A549 (cell line): ENCODE data around the gene CARMIL3. TPM values are rescaled to one million over a fixed set of nuclear protein-coding genes. Genes with fewer than 3 reads are reported as not detected.

Experiments used
- ATAC-seq, 2 experiments: fragments of 200-7000 bp in 1 of 2; fragments of >200 bp in 1 of 2; cut with Nextera tagmentation in 1 of 2; cut with Tn5 transposase in 1 of 2; 3 replicates each; pipeline versions ENCODE4 v1.8.0 to v1.9.1; 2018 to 2020; ENCODE audit warnings: mild to moderate bottlenecking in 1 of 2, moderate library complexity in 1 of 2
- CTCF ChIA-PET: fragments of 300-600 bp; sonication (Branson Sonifier 250); formaldehyde crosslinking; extraction: SDS; loops from one replicate; lab custom pipeline; 2021; ENCODE audit warnings: antibody characterized with exemption, inconsistent platforms; lab: Yijun Ruan, JAX
- POLR2A ChIA-PET: fragments of 350-600 bp; formaldehyde crosslinking; extraction: SDS; loops from one replicate; lab custom pipeline; 2021; ENCODE audit warnings: antibody characterized with exemption, inconsistent platforms; lab: Yijun Ruan, JAX
- DNase-seq, 2 experiments: peaks; one replicate each; pipeline versions ENCODE4 v3.0.0 to v3.0.0-alpha.2; 2011 to 2016; ENCODE audit warnings: low read depth in 1 of 2, low spot score in 1 of 2
- FAIRE-seq: peaks from 2 replicates; lab custom pipeline; 2011; peaks lifted over from hg19 to GRCh38; lab: Jason Lieb, UNC
- H3K27ac ChIP-seq, 2 experiments: fragments of >200 bp; sonication (Bioruptor Twin); formaldehyde crosslinking; 3 replicates each; pipeline ENCODE4 v1.5.1; 2016 to 2017
- H3K4me1 ChIP-seq: fragments of >200 bp; sonication (Bioruptor Twin); formaldehyde crosslinking; 3 replicates; pipeline ENCODE4 v1.6.1; 2016
- H3K4me2 ChIP-seq: fragments of >200 bp; sonication (Bioruptor Twin); formaldehyde crosslinking; 3 replicates; pipeline ENCODE4 v1.6.1; 2016
- H3K4me3 ChIP-seq: fragments of >200 bp; sonication (Bioruptor Twin); formaldehyde crosslinking; 3 replicates; pipeline ENCODE4 v1.5.1; 2016
- H3K9me3 ChIP-seq: fragments of >200 bp; sonication (Bioruptor Twin); formaldehyde crosslinking; 3 replicates; pipeline ENCODE4 v1.6.1; 2016
- CBX2 ChIP-seq: fragments of 200-600 bp; sonication (generic); IDR thresholded peaks from 2 replicates; pipeline ENCODE4 v1.6.1; 2016; ENCODE audit warnings: low read depth, mild to moderate bottlenecking, borderline replicate concordance
- CBX8 ChIP-seq: fragments of 200-600 bp; sonication (generic); IDR thresholded peaks from 2 replicates; pipeline ENCODE4 v1.6.1; 2016
- FOSL2 ChIP-seq, 2 experiments: fragments of 450-650 bp in 1 of 2; fragments of >200 bp in 1 of 2; sonication (Bioruptor Twin) in 1 of 2; formaldehyde crosslinking; IDR thresholded peaks; 2 replicates each; pipeline versions ENCODE4 v1.5.0 to v1.6.1; 2016 to 2020; ENCODE audit warnings: mild to moderate bottlenecking in 1 of 2, moderate library complexity in 1 of 2
- FOXS1 ChIP-seq: fragments of 250-450 bp; sonication (Bioruptor Pico); IDR thresholded peaks from 2 replicates; pipeline ENCODE4 v1.5.0; 2020; ENCODE audit warnings: mild to moderate bottlenecking, moderate library complexity
- GATA3 ChIP-seq: IDR thresholded peaks from 2 replicates; pipeline ENCODE4 v1.6.1; 2012; ENCODE audit warnings: borderline replicate concordance
- JUN ChIP-seq, 2 experiments: fragments of >200 bp; sonication (Bioruptor Twin); formaldehyde crosslinking; IDR thresholded peaks; 2 replicates in 1 of 2; 3 replicates in 1 of 2; pipeline ENCODE4 v1.6.1; 2016 to 2017
- JUNB ChIP-seq: fragments of >200 bp; sonication (Bioruptor Twin); formaldehyde crosslinking; IDR thresholded peaks from 2 replicates; pipeline ENCODE4 v1.6.1; 2016
- KDM1A ChIP-seq: fragments of 200-600 bp; sonication (generic); IDR thresholded peaks from 2 replicates; pipeline ENCODE4 v1.6.1; 2016; ENCODE audit warnings: low read depth, mild to moderate bottlenecking
- MAFK ChIP-seq: fragments of 450-650 bp; IDR thresholded peaks from 2 replicates; pipeline ENCODE4 v1.6.1; 2014; ENCODE audit not compliant: partially characterized antibody
- MAZ ChIP-seq: fragments of 150-350 bp; IDR thresholded peaks from 2 replicates; pipeline ENCODE4 v1.6.1; 2014; ENCODE audit warnings: antibody characterized with exemption, low read depth, low read length, borderline replicate concordance
- MYC ChIP-seq: IDR thresholded peaks from 2 replicates; pipeline ENCODE4 v1.6.1; 2012; ENCODE audit warnings: mild to moderate bottlenecking, inconsistent platforms, low read length, improper control_type of control experiment, borderline replicate concordance
- NPAS2 ChIP-seq: fragments of 250-450 bp; sonication (Bioruptor Pico); IDR thresholded peaks from 2 replicates; pipeline ENCODE4 v1.8.0; 2022; ENCODE audit warnings: mild to moderate bottlenecking, moderate library complexity, borderline replicate concordance
- PBX3 ChIP-seq: IDR thresholded peaks from 2 replicates; pipeline ENCODE4 v1.6.1; 2012
- POLR2AphosphoS2 ChIP-seq: conservative IDR thresholded peaks from 2 replicates; pipeline ENCODE4 v1.6.1; 2012; ENCODE audit warnings: low read length, improper control_type of control experiment, inconsistent platforms
- RCOR1 ChIP-seq: fragments of 150-350 bp; IDR thresholded peaks from 2 replicates; pipeline ENCODE4 v1.6.1; 2014; ENCODE audit warnings: antibody characterized with exemption, low read length, low read depth
- RFX5 ChIP-seq: fragments of 450-650 bp; IDR thresholded peaks from 2 replicates; pipeline ENCODE4 v1.7.1; 2014; ENCODE audit warnings: antibody characterized with exemption, mild to moderate bottlenecking, moderate library complexity
- TP53 ChIP-seq: fragments of 250-450 bp; sonication (Bioruptor Pico); IDR thresholded peaks from 2 replicates; pipeline ENCODE4 v1.5.0; 2021; ENCODE audit warnings: mild to moderate bottlenecking, moderate library complexity
- ZSCAN20 ChIP-seq: fragments of 250-450 bp; sonication (Bioruptor Pico); IDR thresholded peaks from 2 replicates; pipeline ENCODE4 v1.8.0; 2022; ENCODE audit warnings: mild to moderate bottlenecking, moderate library complexity
- WGBS: methylation state at CpG from one replicate; pipeline ENCODE4 v1.1.6; 2017; ENCODE audit errors: missing lambda C conversion rate; 5-methylcytosine and 5-hydroxymethylcytosine counted together
- polyA plus RNA-seq, 4 experiments: library from polyadenylated mRNA; depleted of rRNA in 3 of 4; stranded (reverse); fragments of >200 nt; fragmentation: RNase III in 1 of 4; extraction: RNeasy Plus Mini Kit Qiagen cat#74134 plus additional on column Dnase treatment in 1 of 4; gene quantifications; 2 replicates in 3 of 4; 3 replicates in 1 of 4; pipeline ENCODE4 v1.2.3, GENCODE V29; 2011 to 2017
- TF ChIP-seq, protein P1 (sequence below): IDR thresholded peaks from 2 replicates; pipeline ENCODE4 v1.6.1; 2012; ENCODE audit warnings: low read depth, borderline replicate concordance
- TF ChIP-seq, protein P2 (sequence below): fragments of >200 bp; sonication (Bioruptor Twin); formaldehyde crosslinking; IDR thresholded peaks from 2 replicates; pipeline ENCODE4 v1.6.1; 2016
- TF ChIP-seq, protein P3 (sequence below): fragments of 200-600 bp; sonication (generic); IDR thresholded peaks from 2 replicates; pipeline ENCODE4 v1.6.1; 2016; ENCODE audit warnings: antibody characterized with exemption, mild to moderate bottlenecking, moderate library complexity
- TF ChIP-seq, protein P4 (sequence below): IDR thresholded peaks from 2 replicates; pipeline ENCODE4 v1.6.1; 2012
- TF ChIP-seq, protein P5 (sequence below): fragments of 150-350 bp; IDR thresholded peaks from 2 replicates; pipeline ENCODE4 v1.6.1; 2014; ENCODE audit warnings: low read depth, mild to moderate bottlenecking, low read length

Gene CARMIL3
- polyA plus RNA-seq, 2 of the 4 experiments (the other 2 are of a cell fraction), result 0.45 to 0.98 TPM

DNA sequence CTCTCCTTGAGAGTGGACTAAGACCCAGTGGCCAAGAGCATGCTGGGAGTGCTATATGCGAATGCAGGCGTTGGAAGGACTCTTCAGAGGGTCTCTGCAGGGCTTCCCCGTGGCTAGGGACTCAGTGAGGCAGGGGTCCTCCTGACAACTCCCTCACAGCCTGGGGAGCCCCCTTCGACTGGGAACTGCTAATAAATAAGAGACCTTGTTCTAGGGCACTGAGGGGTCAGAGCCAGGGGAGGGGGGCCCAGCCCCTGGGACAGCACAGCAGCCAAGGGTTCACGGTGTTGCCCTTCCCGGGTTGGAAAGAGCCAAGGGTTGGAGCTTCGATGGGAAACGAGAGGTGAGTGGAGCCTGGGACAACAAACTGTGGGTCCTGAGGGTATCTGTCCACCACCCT lies 13.6 kb downstream of the CARMIL3 start (continued):
- TF ChIP-seq RFX5 (no peak), JUNB (no peak), POLR2AphosphoS2 (no peak), KDM1A (no peak), MAFK (no peak), ZSCAN20 (CRISPR knock-in tag) (no peak), FOXS1 (CRISPR knock-in tag) (no peak), MAZ (no peak), RCOR1 (no peak), JUN (IDR thresholded peaks at IDR 0.05) (no peak)
- TF ChIP-seq, protein P1, sequence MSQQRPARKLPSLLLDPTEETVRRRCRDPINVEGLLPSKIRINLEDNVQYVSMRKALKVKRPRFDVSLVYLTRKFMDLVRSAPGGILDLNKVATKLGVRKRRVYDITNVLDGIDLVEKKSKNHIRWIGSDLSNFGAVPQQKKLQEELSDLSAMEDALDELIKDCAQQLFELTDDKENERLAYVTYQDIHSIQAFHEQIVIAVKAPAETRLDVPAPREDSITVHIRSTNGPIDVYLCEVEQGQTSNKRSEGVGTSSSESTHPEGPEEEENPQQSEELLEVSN, result no peak

DNA sequence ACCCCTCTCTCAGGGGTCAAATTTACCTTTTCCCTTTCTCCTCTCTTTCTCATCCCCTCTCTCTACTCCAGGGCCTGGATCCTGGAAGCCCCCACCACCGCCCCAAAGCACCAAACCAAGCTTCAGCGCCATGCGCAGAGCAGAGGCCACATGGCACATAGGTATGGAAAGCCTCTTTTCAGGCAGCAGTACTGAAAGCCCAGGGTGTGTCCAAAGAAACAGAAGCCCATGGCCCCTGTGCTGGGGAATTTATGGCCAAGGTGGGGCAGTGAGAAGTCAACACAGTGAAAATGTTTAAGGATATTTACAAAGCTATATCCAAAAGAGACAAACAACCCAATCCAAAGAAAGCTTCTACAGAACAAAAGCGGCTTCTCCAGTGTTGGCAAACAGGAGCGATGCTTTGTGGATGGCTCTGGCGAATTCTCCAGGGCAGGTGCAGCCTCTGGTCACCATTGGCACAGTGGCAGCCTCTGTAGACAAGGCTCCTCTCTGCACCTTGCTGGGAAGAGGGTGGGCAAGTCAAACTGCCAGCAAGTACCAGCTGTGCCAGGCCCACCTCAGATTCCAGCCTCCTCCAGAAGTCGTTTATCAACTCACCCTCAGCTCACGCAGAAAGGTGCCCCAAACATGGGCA lies 14.8 kb downstream of the CARMIL3 start:
- H3K27ac ChIP-seq, result no peak overlapping the region
- no peak overlapping the region for H3K4me2 ChIP-seq
- DNase-seq (no peak), FAIRE-seq (no peak), ATAC-seq (no peak)
- H3K4me3 ChIP-seq, result no peak overlapping the region
- ChIA-PET CTCF (interaction anchor here (1.0 to 15.8 kb wide), 5 partner anchors 8 to 365 kb away, joined by 3 to 405 read pairs (median 101); partner anchors contain the start of gene PCK2), POLR2A (no interaction called here)
- no peaks in the 10 kb centered on the region for H3K4me1 ChIP-seq
- 68% methylated on average over 8 of the region's 8 CpGs for WGBS
- TF ChIP-seq, protein P2, sequence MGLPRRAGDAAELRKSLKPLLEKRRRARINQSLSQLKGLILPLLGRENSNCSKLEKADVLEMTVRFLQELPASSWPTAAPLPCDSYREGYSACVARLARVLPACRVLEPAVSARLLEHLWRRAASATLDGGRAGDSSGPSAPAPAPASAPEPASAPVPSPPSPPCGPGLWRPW, result no peak
- TF ChIP-seq, protein P3, sequence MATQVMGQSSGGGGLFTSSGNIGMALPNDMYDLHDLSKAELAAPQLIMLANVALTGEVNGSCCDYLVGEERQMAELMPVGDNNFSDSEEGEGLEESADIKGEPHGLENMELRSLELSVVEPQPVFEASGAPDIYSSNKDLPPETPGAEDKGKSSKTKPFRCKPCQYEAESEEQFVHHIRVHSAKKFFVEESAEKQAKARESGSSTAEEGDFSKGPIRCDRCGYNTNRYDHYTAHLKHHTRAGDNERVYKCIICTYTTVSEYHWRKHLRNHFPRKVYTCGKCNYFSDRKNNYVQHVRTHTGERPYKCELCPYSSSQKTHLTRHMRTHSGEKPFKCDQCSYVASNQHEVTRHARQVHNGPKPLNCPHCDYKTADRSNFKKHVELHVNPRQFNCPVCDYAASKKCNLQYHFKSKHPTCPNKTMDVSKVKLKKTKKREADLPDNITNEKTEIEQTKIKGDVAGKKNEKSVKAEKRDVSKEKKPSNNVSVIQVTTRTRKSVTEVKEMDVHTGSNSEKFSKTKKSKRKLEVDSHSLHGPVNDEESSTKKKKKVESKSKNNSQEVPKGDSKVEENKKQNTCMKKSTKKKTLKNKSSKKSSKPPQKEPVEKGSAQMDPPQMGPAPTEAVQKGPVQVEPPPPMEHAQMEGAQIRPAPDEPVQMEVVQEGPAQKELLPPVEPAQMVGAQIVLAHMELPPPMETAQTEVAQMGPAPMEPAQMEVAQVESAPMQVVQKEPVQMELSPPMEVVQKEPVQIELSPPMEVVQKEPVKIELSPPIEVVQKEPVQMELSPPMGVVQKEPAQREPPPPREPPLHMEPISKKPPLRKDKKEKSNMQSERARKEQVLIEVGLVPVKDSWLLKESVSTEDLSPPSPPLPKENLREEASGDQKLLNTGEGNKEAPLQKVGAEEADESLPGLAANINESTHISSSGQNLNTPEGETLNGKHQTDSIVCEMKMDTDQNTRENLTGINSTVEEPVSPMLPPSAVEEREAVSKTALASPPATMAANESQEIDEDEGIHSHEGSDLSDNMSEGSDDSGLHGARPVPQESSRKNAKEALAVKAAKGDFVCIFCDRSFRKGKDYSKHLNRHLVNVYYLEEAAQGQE, result no peak
- TF ChIP-seq, protein P4, sequence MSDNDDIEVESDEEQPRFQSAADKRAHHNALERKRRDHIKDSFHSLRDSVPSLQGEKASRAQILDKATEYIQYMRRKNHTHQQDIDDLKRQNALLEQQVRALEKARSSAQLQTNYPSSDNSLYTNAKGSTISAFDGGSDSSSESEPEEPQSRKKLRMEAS, result no peak
- no peak for TF ChIP-seq FOSL2 (IDR thresholded peaks at IDR 0.05)
- TF ChIP-seq FOSL2 (CRISPR knock-in tag; IDR thresholded peaks at IDR 0.05), result no peak
- H3K9me3 ChIP-seq, result no peaks in the 10 kb centered on the region

DNA sequence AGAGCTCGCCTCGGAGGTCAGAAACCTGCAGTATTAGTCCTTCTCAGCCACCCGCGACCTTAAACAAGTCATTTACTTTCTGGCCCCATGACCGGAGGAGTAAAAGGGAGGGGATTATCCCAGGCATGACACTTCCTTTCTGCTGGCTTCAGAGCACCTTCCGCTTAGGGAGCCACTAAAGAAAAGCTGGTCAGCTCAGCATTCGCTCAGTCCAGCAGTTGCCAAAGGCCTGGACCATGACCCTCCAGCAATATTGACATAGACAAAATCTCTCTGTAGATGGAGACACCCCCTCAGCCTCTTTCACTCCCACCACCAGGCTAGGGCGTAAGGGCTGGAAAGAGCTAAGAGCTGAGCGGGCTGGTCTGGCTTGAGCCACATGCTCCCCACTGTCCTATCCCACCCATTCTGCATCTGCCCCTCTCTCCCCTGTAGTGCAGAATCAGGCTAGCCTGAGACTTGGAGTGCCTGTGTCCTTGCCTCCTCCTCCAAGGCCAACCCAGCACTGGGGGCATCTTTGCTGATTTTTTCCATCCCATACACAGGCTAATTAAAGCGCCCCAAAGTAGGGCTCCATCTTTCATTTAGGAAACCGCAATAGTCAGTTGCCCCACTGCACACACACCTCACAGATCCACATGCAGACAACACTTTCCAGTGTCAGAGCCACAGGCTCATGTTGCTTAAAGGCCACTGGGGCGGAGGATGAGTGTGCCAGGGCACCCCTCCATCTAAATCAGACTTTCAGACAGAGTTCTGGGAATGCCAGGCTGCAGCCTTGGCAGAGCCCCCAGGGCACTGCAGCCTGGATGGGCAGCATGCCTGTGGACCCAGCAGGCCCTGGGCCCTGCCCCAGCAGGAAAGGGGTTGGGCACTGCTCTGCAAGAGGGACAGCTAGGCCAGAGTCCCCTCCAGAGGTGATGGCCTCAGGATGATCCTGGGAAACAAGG lies 15.6 kb downstream of the CARMIL3 start:
- no peak overlapping the region for H3K27ac ChIP-seq
- DNase-seq (no peak), FAIRE-seq (no peak), ATAC-seq (no peak)
- 85% methylated on average over 12 of the region's 12 CpGs for WGBS
- H3K4me3 ChIP-seq, result no peak overlapping the region
- no peak overlapping the region for H3K4me2 ChIP-seq
- H3K4me1 ChIP-seq, result no peaks in the 10 kb centered on the region
- H3K9me3 ChIP-seq, result no peaks in the 10 kb centered on the region
- TF ChIP-seq NPAS2 (CRISPR knock-in tag) (no peak), FOXS1 (CRISPR knock-in tag) (no peak), MYC (no peak), RFX5 (no peak), TP53 (CRISPR knock-in tag) (no peak), GATA3 (no peak), JUNB (no peak), CBX8 (no peak), CBX2 (no peak), PBX3 (no peak)
- TF ChIP-seq, protein P5, sequence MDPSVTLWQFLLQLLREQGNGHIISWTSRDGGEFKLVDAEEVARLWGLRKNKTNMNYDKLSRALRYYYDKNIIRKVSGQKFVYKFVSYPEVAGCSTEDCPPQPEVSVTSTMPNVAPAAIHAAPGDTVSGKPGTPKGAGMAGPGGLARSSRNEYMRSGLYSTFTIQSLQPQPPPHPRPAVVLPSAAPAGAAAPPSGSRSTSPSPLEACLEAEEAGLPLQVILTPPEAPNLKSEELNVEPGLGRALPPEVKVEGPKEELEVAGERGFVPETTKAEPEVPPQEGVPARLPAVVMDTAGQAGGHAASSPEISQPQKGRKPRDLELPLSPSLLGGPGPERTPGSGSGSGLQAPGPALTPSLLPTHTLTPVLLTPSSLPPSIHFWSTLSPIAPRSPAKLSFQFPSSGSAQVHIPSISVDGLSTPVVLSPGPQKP, result no peak
- POLR2A ChIA-PET, result no interaction called here
- CTCF ChIA-PET, result interaction anchor here (1.0 to 15.8 kb wide), 6 partner anchors 8 to 364 kb away, joined by 3 to 405 read pairs (median 54); partner anchors contain the start of genes IRF9 and PCK2
